Right lobe of liver (tissue), 6 donors: Measurements from ENCODE around the gene OASL. TPM values are rescaled to one million over a fixed set of nuclear protein-coding genes. Genes with fewer than 3 reads are reported as not detected.

ENCODE experiments used
- ATAC-seq, 4 donors: fragments of 200-7000 bp; cut with Tn5 transposase; one replicate each; pipeline ENCODE4 v1.9.1; 2020; ENCODE audit warnings: mild to moderate bottlenecking in 4 of 4, moderate library complexity in 4 of 4
- DNase-seq, 3 donors: peaks; one replicate each; pipeline ENCODE4 v3.0.0-alpha.2; 2020
- H3K27ac ChIP-seq, 3 donors: fragments of 200-600 bp; one replicate each; pipeline ENCODE4 v1.8.0; 2022
- H3K27me3 ChIP-seq, 2 donors: fragments of 200-600 bp; one replicate each; pipeline ENCODE4 v1.8.0; 2022
- H3K36me3 ChIP-seq, 4 donors: fragments of 200-600 bp; sonication (generic) in 1 of 4; one replicate each; pipeline versions ENCODE4 v1.5.1 to v1.8.0; 2017 to 2022; ENCODE audit warnings: control low read depth in 1 of 4
- H3K4me1 ChIP-seq, 4 donors: fragments of 200-600 bp; sonication (generic) in 1 of 4; one replicate each; pipeline versions ENCODE4 v1.5.1 to v1.8.0; 2017 to 2022; ENCODE audit warnings: control low read depth in 1 of 4
- H3K4me3 ChIP-seq, 3 donors: fragments of 200-600 bp; one replicate each; pipeline ENCODE4 v1.8.0; 2022
- H3K9me3 ChIP-seq, 4 donors: fragments of 200-600 bp; sonication (generic) in 1 of 4; one replicate each; pipeline versions ENCODE4 v1.5.1 to v1.8.0; 2017 to 2022; ENCODE audit warnings: control low read depth in 1 of 4
- POLR2A ChIP-seq: fragments of 450-650 bp; IDR thresholded peaks from one replicate; pipeline ENCODE4 v1.6.1; 2017; ENCODE audit warnings: antibody characterized with exemption, mild to moderate bottlenecking
- WGBS: methylation state at CpG from one replicate; pipeline ENCODE4 v1.1.6; 2018; ENCODE audit warnings: low coverage, low lambda C conversion rate; ENCODE audit not compliant: insufficient coverage; ENCODE audit errors: missing lambda C conversion rate; 5-methylcytosine and 5-hydroxymethylcytosine counted together
- intact Hi-C, 2 donors: fragments of 100-400 bp; cut with DNase I; formaldehyde crosslinking; loops; one replicate each; pipeline versions ENCODE4 v1.11.2 to v1.14.1; 2022
- total RNA-seq, 6 experiments: library from RNA; depleted of rRNA in 2 of 6; stranded (reverse); fragments of >200 nt in 2 of 6; fragmentation: NEBNext Ultra II Directional in 3 of 6; extraction: Animal tissue kit (Norgen Biotek cat#: 25700) in 3 of 6; gene quantifications; one replicate each; pipeline versions ENCODE4 v1.1.0 to v1.2.4, GENCODE V29; 2016 to 2023
- TF ChIP-seq, protein P1 (sequence below), 4 donors: fragments of 200-600 bp in 3 of 4; fragments of 450-650 bp in 1 of 4; IDR thresholded peaks; one replicate each; pipeline versions ENCODE4 v1.5.1 to v1.8.0; 2016 to 2022; ENCODE audit warnings: antibody characterized with exemption in 4 of 4, mild to moderate bottlenecking in 2 of 4
- donor health status: DM: no; HTN: yes; CAD: no.
- donor health status: DM: no; HTN: no; CAD: no.
- donor health status: DM: no; HTN: no; CAD: no.
- donor health status: DM: no; HTN: yes; CAD: no.
- donor health status: DM: no; HTN: yes; CAD: no.

Gene OASL
- total RNA-seq, 6 experiments from 2014 or later: 1.6 to 19.2 (median 4.1) TPM

GRCh38 chr12:121043067-121043466 is 4.0 kb upstream of the OASL start:
- H3K4me1 ChIP-seq: peaks cover 0 to 11% (median 0%) of the 10 kb centered on the region in 4 donors
- ATAC-seq (no peak), DNase-seq (no peak)
- H3K4me3 ChIP-seq: no peak overlapping the region
- no peaks in the 10 kb centered on the region for H3K27me3 ChIP-seq
- H3K36me3 ChIP-seq: no peaks in the 10 kb centered on the region
- no peak overlapping the region for H3K27ac ChIP-seq
- no peaks in the 10 kb centered on the region for H3K9me3 ChIP-seq
- TF ChIP-seq, protein P1, sequence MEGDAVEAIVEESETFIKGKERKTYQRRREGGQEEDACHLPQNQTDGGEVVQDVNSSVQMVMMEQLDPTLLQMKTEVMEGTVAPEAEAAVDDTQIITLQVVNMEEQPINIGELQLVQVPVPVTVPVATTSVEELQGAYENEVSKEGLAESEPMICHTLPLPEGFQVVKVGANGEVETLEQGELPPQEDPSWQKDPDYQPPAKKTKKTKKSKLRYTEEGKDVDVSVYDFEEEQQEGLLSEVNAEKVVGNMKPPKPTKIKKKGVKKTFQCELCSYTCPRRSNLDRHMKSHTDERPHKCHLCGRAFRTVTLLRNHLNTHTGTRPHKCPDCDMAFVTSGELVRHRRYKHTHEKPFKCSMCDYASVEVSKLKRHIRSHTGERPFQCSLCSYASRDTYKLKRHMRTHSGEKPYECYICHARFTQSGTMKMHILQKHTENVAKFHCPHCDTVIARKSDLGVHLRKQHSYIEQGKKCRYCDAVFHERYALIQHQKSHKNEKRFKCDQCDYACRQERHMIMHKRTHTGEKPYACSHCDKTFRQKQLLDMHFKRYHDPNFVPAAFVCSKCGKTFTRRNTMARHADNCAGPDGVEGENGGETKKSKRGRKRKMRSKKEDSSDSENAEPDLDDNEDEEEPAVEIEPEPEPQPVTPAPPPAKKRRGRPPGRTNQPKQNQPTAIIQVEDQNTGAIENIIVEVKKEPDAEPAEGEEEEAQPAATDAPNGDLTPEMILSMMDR (IDR thresholded peaks at IDR 0.05): no peak
- no peak for TF ChIP-seq POLR2A
- WGBS: 90% methylated on average over 4 of the region's 4 CpGs
- intact Hi-C loops: no loop called here

- WGBS: 59% methylated on average over 3 of the region's 6 CpGs
- Histone ChIP-seq H3K27me3 (no peaks in the 10 kb centered on the region), H3K36me3 (no peaks in the 10 kb centered on the region), H3K27ac (no peak overlapping the region), H3K9me3 (no peaks in the 10 kb centered on the region), H3K4me1 (peaks cover 0 to 12% (median 0%) of the 10 kb centered on the region in 4 donors), H3K4me3 (no peak overlapping the region)
- no peak for TF ChIP-seq POLR2A
- TF ChIP-seq, protein P1 (IDR thresholded peaks at IDR 0.05): no peak
- DNase-seq (no peak), ATAC-seq (no peak)
- intact Hi-C loops: no loop called here
These were observed 2.2 kb downstream of the OASL start for GRCh38 chr12:121036810-121037326.

- DNase-seq (no peak), ATAC-seq (no peak)
- Histone ChIP-seq H3K4me1 (peaks cover 0 to 12% (median 0%) of the 10 kb centered on the region in 4 donors), H3K4me3 (no peak overlapping the region), H3K27ac (no peak overlapping the region), H3K27me3 (no peaks in the 10 kb centered on the region), H3K36me3 (no peaks in the 10 kb centered on the region), H3K9me3 (no peaks in the 10 kb centered on the region)
- WGBS: 87% methylated on average over 8 of the region's 9 CpGs
- no peak for TF ChIP-seq POLR2A
- TF ChIP-seq, protein P1 (IDR thresholded peaks at IDR 0.05): no peak
- intact Hi-C loops: no loop called here
These were observed 4.3 kb downstream of the OASL start for GRCh38 chr12:121034616-121035305.

DNA sequence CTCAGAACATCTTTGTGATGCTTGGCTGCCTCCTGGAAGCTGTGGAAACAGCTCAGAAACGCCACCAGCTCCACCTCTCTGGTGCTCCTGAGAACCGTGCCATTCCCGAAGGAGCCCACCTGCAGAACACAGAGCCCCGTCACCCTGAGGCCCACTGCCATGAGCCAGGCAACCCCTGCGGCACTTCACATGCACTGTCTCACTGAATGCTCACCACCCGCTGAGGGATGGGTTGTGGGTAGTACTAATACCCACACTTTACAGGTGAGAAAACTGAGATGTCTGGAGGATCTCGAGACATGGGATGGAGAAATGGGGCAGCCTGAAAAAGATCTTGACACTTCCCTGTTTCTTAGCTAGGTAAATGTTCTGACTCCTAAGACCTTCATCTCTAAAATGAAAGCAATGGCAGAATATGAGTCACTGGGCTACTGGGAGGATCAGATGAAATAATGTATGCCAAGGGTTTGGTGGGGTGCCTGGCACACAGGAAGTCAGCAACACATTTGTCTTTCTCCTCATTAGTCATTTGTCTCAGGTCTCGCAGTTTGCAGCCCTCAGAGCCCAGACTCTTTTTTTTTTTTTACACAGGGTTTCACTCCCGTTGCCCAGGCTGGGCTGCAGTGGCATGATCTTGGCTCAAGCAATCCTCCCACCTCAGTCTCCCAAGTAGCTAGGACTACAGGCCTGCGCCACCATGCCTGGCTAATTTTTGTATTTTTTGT is 5.3 kb downstream of the OASL start:
- Histone ChIP-seq H3K4me1 (peaks cover 0 to 7% (median 0%) of the 10 kb centered on the region in 4 donors), H3K27me3 (no peaks in the 10 kb centered on the region), H3K4me3 (no peak overlapping the region), H3K27ac (no peak overlapping the region), H3K9me3 (no peaks in the 10 kb centered on the region), H3K36me3 (no peaks in the 10 kb centered on the region)
- 71% methylated on average over 6 of the region's 10 CpGs for WGBS
- intact Hi-C loops: no loop called here
- TF ChIP-seq, protein P1 (IDR thresholded peaks at IDR 0.05): no peak
- no peak for TF ChIP-seq POLR2A
- ATAC-seq (peak in 3 of 4 donors; percentile 29 to 35 (median 29)), DNase-seq (no peak)
